GM18519 (cell line): Measurements from ENCODE around the gene SMIM8.
A peak's percentile ranks its signal among the peaks of the same experiment; 100 is the strongest.
"Not testable (repeated sequence)": the region's sequence is repeated elsewhere in the genome, so short reads cannot be mapped to it uniquely, and the experiment has no call there.

ENCODE experiments used
- ATAC-seq: cut with Tn5 transposase; IDR thresholded peaks from one replicate; pipeline ENCODE4 v1.9.1; 2021; ENCODE audit warnings: mild to moderate bottlenecking, moderate library complexity; ENCODE audit not compliant: unreplicated experiment, low FRiP score

Gene SMIM8, protein sequence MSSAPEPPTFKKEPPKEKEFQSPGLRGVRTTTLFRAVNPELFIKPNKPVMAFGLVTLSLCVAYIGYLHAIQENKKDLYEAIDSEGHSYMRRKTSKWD

DNA sequence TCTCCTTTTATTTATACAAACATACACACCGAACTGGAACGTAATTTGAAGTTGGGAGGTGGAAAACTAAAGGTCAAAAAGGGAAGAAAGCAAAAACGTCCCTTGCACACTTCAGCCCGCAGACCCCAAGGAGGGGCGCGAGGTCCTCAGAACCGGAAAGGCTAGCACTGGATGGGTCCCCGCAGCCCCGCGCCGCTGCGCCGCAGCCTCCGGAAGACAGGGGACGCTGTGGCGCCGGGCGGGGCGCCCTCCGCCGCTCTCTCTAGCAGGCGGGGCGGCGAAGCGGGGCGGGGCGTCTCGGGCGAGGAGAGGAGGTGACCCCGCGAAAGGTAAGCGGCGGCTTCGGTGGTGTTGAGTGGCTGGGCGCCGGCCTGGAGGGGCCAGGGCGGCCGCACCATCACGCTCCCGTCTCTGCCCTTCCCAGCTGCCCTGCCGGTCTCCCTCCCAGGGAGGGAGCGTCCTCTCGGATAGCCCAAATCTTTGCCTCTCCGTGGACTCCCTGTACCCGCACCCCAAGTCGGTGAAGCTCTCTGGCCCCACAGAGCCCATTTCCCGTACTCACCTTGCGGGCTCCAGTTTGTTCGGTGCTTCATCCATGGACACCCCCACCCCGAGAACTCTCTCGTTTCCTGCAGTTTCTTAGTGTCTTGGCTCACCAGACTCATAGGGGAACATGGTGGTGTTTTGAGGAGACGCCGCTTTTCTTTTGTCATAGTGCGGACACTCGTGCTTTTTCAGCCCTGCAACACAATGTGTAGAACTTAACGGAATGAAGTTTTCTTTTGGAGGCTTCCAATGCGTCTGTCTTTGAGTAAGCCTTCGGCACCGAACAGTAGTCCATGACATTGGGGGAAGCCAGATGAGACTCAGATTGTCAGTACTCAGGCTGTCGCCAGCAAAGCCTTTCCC lies at the start of gene SMIM8:
Gene SMIM8, plus strand, starts transcription at position 285 of the 909 bp plus-strand sequence. CDS start 14,444 bp downstream, outside the sequence.
- ATAC-seq: peak; percentile 100

DNA sequence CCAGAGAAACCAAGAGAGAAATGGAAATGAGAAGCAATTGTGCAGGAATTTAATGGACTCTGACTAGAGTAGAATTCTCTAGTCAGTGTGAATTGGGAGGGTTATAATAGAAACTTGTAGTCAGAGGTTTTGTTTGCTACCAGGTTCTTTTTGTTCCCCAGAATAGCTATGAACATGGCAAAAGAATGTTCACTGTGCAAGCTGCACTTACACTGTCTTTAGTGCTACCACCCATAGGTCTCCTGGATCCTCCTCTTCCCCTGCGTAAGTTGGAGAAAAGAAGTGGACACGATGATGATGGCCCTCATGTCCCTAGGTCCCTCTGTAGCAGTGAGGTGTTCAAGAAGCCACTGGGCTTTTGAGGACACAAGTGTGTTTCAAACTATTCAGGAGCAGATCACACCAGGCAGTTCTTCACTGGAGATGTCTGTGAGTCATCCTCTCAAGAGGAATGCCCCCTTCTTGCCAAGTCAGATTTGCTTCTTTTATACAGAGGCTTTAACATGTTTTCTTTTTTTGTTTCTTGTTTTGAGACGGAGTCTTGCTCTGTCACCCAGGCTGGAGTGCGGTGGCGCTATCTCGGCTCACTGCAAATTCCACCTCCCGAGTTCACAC lies 47.6 kb upstream of the SMIM8 start:
- ATAC-seq: no peak

DNA sequence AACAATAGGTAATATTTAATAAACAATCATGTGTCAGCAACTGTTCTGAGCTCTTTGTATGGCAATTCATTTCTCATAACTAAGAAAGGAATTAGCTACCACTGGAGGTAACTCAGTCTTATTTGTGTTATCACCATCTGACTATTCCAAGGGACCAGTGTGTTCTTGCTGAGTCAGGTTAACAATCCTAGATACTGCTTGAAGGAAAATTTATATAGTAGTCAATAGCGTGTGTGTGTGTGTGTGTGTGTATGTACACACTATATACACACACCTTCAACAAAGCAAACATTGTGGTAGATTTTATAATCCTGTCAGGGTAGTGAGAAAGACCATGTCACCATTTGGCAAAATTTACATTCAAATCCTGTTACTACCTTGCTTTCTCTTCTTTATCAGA lies 45.8 kb upstream of the SMIM8 start:
- no peak for ATAC-seq

DNA sequence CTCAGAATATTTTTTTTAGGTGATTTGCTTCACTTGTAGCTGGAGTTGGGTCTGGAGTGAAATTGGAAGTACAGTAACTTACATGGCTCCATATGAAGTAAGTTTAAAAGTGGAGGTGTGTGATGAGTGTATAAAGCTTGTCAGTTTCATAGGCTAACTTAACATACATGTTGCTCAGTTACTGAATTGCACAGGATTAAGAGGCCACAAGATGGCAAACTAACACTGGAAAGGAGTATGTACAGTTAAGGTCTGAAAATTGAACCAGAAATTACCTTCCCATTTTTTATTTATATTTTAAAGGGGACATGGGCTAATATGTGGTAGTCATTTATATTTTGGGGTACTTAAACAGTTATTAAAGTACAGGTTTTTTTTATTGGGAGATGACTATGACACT lies 45.3 kb upstream of the SMIM8 start:
- no peak for ATAC-seq

DNA sequence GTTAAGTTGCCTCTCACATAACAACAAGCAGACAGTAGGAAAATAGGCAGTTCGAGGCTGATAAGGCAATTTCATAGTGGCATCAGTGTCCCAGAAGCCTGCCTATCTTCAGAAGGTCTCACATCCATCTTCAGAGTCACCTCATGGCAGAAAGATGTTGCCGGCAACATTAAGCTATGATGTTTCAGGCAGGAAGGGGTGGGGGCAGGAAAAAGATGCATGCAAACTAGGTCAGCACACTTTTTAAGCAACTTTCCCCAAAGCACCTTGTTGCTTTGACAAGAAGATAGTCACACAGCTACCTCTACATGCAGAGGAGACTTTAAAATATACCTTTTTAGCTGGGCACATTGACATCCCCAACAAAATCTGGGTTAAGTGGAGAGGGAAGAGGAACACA lies 43.2 kb upstream of the SMIM8 start:
- ATAC-seq: no peak

DNA sequence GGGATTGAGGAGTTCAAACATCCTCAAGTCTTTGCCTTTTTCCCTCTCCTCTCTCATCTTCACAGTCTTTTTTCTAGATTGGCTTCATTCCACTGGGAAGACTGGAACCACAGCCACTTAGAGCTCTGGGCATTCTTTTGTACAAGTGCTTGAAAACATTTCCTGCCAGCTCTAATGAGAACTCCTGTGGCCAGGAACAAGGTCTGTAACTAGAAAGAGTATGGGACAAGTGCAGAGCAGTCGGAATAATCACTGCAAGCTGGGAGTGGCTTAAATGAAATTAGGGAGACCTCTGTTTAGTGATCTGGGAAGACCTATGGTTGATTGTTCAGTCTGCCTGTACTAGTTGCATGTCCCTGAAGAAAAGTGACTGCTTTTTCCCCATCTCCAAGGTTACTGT lies 41.0 kb upstream of the SMIM8 start:
- no peak for ATAC-seq

DNA sequence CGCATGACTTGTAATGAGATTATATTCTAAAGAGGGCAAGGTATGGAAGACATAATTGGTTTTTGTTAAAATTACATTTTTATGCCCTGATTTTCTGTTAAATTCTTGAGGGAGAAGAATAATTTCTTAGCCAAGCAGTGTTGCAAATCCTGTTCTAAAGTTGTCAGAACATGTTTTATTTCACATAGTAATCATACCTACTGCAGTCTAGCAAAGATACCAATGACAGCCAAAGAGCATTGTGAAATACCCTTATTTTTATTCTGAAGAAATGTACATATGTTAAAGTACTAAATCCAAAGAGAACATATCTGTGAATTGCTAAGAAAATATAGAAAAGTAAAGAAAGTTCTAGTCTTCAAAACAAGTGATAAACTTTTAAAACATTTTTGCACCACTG lies 39.6 kb upstream of the SMIM8 start:
- ATAC-seq: no peak

DNA sequence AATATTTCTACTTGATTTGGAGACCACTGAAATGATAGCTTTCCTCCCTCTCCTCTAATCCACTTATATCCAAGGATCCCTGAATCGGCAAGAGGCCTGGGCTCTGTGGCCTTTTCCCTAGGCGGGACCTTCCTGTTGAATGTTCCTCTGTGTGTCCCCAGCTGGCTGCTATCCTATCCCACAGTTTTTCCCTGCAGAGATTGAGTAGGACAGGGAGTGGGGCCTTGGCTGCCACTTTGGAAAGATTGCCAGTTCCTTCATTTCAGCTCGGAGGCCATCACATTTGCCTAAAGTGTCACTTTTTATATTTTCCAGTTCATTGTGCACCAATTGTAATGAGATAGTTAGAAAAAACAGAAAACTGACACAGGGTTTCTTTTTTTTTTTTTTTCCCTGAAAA lies 38.9 kb upstream of the SMIM8 start:
- ATAC-seq: no peak

DNA sequence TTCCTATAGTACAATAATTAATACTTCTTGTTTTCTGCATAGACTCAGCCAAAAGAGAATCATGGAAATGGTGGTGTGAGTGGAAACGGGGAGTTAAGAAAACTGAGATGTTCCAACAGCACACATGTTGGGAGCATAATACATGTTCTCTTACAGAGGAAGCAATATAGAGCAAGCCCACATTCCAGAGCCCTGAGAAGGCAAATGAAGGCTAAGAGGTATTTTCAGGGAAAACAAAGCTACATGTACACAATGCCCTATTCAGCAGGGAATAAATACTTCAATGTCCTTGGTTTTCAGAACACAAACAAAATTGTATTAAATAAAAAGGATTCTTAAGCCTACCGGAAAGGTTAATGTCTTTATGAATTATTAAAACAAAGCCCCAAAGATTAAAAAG lies 35.1 kb upstream of the SMIM8 start:
- no peak for ATAC-seq

DNA sequence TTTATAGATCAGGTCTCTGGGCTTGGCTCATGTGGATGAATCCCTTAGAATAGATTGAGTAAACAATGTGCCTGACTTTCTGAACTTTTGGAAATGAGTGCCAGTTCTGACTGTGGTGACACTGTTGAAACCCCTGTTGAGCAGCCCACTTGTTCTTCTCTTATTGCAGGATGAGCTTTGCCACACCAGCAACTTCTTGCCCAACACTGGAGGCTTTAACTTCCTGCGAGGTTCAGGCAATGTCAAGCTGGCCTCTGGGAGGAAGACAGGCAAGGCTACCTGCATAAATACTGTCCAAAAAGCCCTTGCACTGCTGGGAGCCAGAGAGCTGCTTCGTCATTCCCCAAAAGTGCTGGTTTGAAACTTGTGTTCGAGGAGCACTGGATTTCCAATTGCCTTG lies 32.8 kb upstream of the SMIM8 start:
- no peak for ATAC-seq

DNA sequence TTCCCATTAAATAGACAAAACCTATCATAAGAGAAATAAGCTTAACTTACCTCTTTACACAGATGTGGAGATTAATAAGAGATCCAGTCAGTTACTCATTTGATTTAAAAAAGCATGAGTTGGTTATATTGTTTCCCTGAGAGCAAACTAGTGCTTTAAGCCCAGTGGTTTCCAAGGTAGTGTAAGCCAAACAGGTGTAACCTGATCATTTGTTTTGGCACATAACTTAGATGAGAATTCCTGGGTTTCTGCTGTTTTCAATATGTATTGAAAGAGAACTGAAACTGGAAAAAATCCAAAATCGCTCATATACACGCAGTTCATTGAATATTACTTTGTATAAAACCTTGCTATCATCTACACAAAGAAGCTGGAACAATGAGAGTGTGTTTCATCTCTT lies 30.5 kb upstream of the SMIM8 start:
- no peak for ATAC-seq

DNA sequence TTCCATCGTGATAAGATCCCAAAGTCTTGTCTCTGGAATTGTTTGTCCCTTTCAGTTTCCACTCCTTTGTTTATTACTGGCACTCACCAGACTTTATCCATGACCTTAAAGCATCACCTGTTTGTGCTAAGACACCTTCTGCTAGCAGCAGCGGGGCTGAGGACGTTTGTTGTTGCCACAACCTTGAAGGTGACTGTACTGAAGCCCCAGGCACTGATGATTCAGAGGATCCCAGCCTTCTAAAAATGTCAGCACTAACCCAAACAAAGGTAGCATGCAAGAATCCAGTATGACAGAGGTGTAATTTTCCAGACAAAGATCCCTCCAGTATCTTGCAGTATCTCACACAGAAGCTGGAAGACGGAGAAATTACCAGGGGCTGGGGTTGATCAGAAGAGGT lies 28.9 kb upstream of the SMIM8 start:
- no peak for ATAC-seq

DNA sequence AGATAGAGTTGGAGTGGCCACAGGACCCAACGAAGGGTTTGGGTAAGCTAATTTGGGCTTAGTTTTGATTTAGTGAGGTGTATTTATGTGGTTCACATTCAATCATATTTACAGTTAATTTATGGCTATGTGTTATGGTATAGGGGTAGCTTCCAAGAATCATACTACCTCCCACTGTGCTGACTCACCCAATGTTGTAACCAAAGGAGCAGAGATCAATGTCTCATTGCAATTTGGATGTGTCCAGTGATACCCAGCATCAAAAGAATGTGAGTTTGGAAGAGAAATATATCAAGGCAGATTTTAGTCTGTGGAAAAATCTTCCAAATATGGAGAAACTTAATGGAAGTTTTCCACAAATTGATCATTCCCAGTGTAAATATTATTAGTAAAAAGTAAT lies 25.3 kb upstream of the SMIM8 start:
- ATAC-seq: no peak

DNA sequence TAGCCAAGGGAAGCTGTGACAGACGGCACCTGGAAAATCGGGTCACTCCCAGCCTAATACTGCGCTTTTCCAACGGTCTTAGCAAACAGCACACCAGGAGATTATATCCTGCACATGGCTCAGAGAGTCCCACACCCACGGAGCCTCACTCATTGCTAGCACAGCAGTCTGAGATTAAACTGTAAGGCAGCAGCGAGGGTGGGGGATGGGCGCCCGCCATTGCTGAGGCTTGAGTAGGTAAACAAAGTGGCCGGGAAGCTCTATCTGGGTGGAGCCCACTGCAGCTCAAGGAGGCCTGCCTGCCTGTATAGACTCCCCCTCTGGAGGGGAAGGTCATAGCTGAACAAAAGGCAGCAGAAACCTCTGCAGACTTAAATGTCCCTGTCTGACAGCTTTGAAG lies 21.1 kb upstream of the SMIM8 start:
- ATAC-seq: not testable (repeated sequence)

DNA sequence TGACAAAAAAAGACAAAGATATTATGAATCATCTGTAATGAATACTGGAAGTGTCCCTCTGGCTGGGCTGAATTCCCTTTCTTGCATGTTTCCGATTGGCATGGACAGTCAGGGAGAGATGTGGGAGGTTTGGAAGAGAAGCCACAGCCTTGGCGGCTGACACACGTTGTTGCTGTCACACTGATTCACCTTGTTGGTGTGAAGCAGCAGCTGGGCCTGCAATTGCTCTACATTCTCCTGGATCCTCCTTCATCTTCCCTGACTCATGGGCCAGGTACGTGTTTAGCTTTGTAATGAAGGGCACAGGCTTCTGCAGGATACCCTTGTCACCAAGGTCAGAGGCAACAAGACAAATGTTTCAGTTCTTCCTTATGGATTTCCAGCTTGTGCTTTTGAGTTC lies 13.4 kb upstream of the SMIM8 start:
- ATAC-seq: no peak

DNA sequence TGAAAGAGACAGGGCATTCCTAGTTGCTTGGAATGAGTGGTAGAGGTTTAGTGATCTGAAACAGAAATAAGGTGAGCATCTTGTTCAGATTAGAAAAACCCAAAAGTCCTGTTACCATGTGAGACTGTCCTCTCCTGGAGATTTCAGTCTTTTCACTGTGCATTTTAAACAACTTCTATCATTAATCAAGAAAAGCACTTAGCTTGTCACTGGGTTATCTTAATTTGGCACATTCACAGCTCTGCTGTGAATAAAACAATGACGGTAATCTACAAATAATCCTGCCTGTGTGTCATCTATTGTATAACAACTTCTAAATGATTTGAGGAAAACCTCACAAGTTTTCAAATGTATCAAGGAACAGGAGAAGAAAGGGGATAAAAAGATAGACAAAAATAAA lies 9.5 kb upstream of the SMIM8 start:
- ATAC-seq: no peak

DNA sequence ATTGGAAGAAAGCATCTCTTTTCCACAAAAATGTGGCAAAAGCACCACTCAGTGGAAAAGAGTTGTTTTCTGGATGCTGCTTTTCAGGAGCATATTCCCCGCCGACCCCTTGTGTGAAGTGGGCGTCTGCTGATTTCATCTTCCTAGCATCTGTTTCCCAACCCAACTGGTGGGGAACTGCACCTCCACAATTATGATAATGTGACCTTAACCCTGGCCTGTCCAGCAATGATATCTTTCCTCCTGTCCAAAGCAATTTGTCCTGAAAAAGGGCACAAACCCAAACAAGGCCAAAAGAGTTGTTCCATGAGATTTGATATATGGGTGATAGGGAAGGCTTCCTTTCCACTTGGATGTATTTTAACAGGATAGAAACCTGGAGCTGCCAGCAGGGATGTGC lies 7.3 kb upstream of the SMIM8 start:
- ATAC-seq: no peak

DNA sequence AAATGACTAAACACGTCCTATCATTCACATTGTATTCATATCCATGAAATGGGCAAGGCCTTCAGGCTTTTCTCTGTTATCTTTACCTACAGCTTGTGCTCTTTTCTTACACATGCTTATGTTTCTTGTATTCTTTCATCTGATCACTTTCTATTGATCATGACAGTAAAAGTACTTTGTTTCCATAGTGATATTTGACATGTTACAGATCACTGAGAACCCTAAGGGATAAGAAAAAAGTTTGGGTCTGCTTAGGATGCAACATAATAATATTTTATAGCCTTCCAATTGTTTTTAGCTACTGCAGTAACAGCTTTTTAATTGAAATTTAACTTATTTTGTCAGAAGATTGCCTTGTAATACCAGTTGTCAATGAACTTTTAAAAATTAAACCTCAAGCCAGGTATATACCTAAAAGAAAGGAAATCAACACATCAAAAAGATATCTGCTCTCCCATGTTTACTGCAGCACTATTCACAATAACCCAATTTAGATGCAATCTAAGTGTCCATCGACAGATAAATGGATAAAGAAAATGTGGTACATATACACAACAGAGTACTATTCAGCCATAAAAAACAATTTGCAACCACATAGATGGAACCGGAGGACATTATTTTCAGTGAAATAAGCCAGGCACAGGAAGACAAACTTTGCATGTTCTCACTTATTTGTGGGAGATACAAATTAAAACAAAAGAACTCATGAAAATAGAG lies 3.0 kb upstream of the SMIM8 start:
- ATAC-seq: no peak

DNA sequence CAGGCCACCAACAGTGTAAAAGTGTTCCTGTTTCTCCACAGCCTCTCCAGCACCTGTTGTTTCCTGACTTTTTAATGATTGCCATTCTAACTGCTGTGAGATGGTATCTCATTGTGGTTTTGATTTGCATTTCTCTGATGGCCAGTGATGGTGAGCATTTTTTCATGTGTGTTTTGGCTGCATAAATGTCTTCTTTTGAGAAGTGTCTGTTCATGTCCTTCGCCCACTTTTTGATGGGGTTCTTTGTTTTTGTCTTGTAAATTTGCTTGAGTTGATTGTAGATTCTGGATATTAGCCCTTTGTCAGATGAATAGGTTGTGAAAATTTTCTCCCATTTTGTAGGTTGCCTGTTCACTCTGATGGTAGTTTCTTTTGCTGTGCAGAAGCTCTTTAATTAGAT lies 1.5 kb downstream of the SMIM8 start:
- ATAC-seq: not testable (repeated sequence)

DNA sequence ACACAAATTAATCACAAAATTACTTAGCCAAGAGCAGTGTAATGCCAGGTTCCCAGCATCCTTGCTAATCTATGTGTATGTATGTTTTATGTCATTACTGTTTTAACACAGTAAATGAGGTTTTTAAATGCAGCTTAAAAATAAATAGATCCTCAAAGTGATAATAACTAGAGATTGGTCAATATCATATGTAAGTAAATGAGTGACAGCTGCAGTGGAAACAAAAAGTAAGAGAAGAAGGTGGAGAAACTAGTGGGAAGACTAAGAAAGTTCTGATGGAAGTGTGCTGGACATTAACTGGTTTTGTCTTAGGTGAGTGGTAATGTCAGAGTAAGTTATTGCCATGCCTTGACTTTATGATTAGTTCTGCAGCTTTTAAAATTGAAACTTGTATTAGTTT lies 8.6 kb downstream of the SMIM8 start:
- no peak for ATAC-seq

DNA sequence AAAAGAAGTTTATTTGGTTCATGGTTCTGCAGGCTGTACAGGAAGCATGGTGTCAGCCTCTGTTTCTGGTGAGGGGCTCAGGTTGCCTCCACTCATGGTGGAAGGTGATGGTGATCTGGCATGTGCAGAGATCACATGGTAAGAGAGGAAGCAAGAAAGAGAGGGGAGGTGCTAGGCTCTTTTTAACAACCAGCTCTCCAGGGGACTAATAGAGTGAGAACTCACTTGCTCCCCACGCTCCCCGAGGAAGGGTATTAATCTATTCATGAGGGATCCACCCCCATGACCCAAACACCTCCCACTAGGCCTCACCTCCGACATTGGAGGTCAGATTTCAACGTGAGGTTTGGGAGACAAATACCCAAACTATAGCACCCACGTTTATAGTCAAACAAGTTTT lies 10.6 kb downstream of the SMIM8 start:
- ATAC-seq: no peak
